Activated CD4-positive, alpha-beta T cell treated with anti-CD3 and anti-CD28 coated beads for 48 hours (primary cell): ENCODE measurements around the gene ACOT6.
"Not testable (repeated sequence)": the region's sequence is repeated elsewhere in the genome, so short reads cannot be mapped to it uniquely, and the experiment has no call there.

ENCODE experiments used
- DNase-seq: peaks from one replicate; pipeline ENCODE4 v3.0.0-alpha.2; 2020

Gene ACOT6

DNA sequence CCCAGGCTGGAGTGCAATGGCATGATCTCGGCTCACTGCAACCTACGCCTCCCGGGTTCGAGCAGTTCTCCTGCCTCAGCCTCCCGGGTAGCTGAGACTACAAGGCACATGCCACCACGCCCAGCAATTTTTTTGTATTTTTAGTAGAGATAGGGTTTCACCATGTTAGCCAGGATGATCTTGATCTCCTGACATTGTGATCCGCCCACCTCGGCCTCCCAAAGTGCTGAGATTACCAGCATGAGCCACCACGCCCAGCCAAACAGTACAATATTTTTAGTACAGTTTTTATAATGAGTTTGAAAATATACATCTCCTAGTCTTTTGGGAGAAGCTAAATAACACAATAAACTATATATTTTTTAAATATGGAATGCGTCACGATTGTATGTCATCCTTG lies 46.9 kb downstream of the ACOT6 start:
- DNase-seq: not testable (repeated sequence)

DNA sequence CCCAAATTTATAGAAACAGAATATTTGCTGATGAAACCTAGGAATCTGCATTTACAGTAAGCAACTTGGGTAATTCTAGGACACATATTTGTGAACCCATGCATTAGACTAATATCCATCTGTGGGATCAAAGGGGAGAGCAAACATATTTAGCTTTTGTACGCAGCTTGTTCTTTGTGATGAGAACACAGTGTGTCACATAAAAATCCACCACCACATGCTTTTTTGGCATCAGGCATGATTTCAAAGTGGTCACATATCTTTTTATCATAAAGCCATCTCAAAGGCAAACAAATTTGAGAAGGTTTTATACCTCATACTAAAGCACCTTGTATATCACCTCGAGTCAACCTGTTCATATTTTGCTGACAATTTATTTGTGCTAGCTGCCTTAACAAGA lies 48.2 kb downstream of the ACOT6 start:
- DNase-seq: no peak

DNA sequence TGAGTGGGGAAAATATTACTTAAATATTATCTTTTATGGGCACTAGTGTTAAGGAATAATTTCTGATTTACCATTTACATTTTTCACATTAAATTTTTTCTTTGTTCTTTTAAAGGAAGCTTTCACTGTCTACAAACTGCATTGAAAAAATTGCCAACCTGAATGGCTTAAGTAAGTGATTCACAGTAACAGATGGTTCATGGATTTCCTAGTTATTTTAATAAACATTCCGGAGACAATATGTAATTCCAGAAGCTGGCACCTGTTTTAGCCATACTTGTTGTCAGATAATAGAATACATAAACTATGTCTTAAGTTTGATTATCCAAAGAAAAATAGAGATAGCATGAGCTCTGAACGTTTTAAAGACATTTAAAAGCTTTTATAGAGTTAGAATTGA lies 49.6 kb downstream of the ACOT6 start:
- DNase-seq: no peak

DNA sequence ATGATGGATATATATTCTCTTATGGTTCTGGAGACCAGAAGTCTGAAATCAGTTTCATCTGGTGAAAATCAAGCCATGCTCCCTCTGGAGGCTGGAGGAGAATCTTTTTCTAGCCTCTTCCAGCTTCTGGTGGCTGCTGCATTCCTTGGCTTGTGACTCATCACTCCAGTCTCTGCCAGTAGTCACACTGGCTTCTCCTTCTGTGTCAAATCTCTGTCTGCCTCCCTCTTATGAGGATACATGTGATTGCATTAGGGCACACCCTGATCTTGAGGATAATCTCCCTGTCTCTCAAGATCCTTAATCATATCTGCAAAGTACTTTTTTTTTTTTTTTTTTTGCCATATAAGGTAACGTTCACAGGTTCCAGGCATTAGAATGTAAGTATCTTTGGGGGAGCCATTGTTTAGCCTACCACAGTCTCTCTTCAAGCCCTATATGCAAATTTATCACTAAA lies 50.2 kb downstream of the ACOT6 start:
- no peak for DNase-seq

DNA sequence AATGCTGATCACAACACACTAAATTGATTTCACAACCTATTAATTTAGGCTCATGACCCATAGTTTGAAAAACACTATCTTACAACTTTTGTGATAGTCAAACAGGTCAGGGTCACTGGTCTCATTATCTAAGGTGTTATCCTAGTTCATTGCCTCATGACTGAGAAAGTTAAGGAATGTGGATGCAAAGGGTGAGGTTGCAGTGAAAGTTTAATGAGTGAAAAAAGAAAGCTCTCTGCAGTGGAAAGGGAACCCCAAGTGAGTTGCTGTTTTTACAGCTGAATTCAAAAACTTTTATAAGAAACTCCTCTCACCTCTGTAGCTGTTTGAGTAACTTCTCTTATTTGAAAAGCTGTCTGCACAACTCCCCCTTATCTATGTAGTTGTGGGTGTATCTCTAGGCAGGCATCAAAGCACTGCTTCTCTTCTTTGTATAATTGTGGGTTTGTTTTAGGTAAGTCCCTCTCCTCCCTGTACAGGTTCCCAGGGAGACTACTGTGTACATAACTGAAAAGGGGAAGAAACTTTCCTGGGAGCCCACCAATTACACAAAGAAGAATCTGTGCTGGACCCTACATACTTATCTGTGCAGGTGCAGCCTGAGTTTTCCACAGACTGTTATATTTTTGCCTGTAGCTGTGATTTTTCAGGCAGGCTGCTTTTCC lies 51.4 kb downstream of the ACOT6 start:
- no peak for DNase-seq

DNA sequence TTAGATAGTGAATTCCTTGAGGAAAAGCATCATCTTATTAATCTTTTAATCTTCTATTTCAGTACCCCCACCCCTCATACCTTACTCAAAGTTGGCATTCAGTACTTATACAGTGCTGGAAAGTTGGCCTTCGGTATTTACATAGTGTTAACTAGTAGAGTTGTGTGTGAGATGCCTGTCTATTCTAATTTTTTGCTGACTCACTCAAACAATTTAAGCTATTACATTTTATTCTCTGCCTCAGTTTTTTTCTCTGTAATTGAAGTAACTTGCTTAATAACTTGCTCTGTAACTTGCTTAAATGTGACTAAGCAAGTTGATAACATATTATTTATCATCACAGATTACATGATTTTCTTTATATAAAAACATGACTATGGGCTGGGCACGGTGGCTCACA lies 52.8 kb downstream of the ACOT6 start:
- no peak for DNase-seq

DNA sequence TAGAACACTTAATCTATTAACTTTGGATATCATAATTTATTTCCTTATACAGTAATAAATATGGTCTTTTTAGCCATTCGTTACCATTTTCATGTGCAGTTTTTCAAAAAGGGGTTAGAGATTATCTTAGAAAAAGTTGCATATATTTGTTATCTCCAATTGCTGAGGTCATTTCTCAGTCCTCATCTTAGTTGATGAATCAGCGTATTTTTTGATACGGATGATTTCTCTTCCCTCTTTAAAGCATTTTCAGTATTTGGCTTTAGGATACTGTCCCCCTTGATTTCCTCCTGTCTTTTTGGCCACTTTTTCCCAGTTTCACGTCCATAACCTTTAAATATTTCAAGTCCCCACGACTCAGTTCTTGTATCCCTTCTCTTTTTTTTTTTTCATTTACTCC lies 54.3 kb downstream of the ACOT6 start:
- no peak for DNase-seq

DNA sequence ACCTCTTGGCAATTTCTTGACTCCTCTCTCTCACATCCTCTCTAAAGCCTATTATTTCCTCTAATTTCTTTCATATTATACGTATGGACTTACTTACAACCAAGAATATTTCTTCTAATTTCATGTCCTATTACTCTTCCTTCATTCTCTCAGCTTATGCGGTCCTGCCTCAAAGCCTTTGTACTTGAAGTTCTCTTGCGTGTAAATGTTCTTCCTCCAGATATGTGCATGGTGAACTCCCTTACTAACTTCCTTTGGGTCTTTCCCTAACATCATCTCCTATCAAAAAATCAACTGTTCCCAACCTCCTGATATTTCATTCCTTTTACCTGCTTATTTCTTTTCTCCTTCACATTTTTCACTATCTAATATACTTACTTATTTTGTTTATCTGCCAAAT lies 55.5 kb downstream of the ACOT6 start:
- DNase-seq: no peak
